ENCODE results near the gene SLC22A17.
A peak's percentile ranks its signal among the peaks of the same experiment; 100 is the strongest.

SLC22A17 gene

DNA sequence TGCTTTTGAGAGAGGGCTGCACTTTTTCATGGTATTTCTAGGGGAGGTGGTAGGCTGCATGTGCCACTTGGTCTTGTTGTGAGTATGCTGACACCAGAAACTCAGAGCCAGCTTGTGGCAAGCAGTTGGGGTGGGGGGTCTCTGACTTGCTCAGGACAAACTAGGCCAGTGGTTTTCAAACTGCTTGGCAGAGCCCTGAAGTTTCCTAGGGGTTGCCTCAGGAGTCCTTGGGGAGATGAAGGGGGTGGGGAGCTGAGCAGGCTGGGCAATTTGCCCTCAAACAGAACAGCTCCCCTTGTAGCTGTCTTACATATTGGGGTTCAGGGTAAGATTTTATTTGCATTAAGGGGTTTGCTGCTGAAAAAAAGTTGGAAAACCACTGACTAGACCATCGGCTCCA lies 42.1 kb downstream of the SLC22A17 start:
- Histone ChIP-seq H3K4me1 (ENCODE audit: control insufficient read depth, insufficient read depth, low read depth, low read length) (peaks cover 29% of the 10 kb centered on the region), H3K9ac (ENCODE audit: low read length) (peak overlapping the region; percentile 26), H3K14ac (ENCODE audit: low read length in 2 of 2) (no peak overlapping the region), H4K8ac (ENCODE audit: low read length) (no peak overlapping the region), H3K9me3 (ENCODE audit: control insufficient read depth, low read length) (no peaks in the 10 kb centered on the region), H2AFZ (ENCODE audit: low read depth, low read length) (no peak overlapping the region), H3K36me3 (ENCODE audit: control insufficient read depth in 1 of 2, insufficient read depth in 2 of 2, low read depth in 1 of 2, low read length in 2 of 2) (peaks cover 44 to 61% of the 10 kb centered on the region in 2 experiments), H3K79me1 (replicated peaks; ENCODE audit: low read length, poor library complexity, severe bottlenecking) (peaks cover 14% of the 10 kb centered on the region), H2BK12ac (ENCODE audit: low read length in 2 of 2) (no peak overlapping the region), H3K27me3 (ENCODE audit: control insufficient read depth in 1 of 2, insufficient read depth in 1 of 2, low read length in 2 of 2) (no peaks in the 10 kb centered on the region), H2BK15ac (ENCODE audit: low read depth, poor library complexity, severe bottlenecking) (no peak overlapping the region), H3K4me3 (ENCODE audit: insufficient read depth in 1 of 2, low read depth in 1 of 2, low read length in 2 of 2) (peak overlapping the region in 1 of 2 experiments; percentile 3), H3K18ac (ENCODE audit: low read depth in 1 of 2, low read length in 2 of 2) (no peak overlapping the region), H4K91ac (ENCODE audit: low read length) (no peak overlapping the region), H3K4ac (ENCODE audit: low read depth in 1 of 2, low read length in 2 of 2) (no peak overlapping the region), H3K23ac (ENCODE audit: low read length in 2 of 2) (no peak overlapping the region), H2BK5ac (ENCODE audit: low read depth, low read length, poor library complexity, severe bottlenecking) (no peak overlapping the region), H2AK5ac (ENCODE audit: low read length, severe bottlenecking) (no peak overlapping the region), H2BK120ac (ENCODE audit: low read depth, low read length) (no peak overlapping the region), H3K4me2 (ENCODE audit: low read length, poor library complexity, severe bottlenecking) (no peak overlapping the region), H3K27ac (ENCODE audit: low read length, poor library complexity, severe bottlenecking) (no peak overlapping the region)
- WGBS: 100% methylated on average over 1 of the region's 1 CpG
- no peak for DNase-seq

DNA sequence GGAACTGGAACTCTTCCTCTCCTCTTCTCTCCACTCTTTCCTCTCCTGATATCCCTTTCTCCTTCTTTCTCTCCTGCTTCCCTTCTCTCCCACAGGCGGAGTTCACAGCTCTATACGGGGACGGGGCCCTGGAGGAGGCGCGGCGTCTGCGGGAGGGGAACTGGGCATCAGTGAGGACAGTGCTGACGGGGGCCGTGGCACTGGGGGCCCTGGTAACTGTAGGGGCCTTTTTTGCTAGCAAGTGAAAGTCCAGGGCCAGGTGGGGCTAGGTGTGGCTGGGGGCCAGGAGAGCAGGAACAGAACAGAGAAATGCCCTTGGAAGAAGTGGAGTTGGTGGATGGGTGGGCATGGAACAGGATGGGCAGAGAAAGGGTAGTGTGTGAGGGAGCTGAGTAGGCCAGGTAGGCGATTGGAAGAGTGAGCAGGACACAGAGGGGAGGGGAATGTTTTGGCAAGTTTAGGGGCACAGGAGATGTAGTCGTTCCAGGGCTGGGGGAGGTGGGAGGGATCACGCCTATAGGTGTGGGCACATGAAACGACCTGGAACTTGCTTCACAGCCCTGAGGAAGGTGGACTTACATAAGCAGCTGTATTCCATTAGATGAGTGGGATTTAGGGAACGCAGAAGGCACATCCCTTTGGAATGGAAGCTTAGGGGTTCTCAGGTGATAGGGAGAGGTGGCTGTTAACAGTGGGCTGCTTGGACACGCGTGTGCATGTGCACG lies 43.8 kb downstream of the SLC22A17 start:
- no peak overlapping the region for H3K18ac ChIP-seq (ENCODE audit: low read depth in 1 of 2, low read length in 2 of 2)
- no peak overlapping the region for H2BK120ac ChIP-seq (ENCODE audit: low read depth, low read length)
- no peak overlapping the region for H4K8ac ChIP-seq (ENCODE audit: low read length)
- H3K79me1 ChIP-seq (replicated peaks; ENCODE audit: low read length, poor library complexity, severe bottlenecking): peaks cover 12% of the 10 kb centered on the region
- no peak overlapping the region for H2BK15ac ChIP-seq (ENCODE audit: low read depth, poor library complexity, severe bottlenecking)
- 94% methylated on average over 17 of the region's 17 CpGs for WGBS
- H3K14ac ChIP-seq (ENCODE audit: low read length in 2 of 2): peak overlapping the region in 1 of 2 experiments; percentile 53
- H3K9ac ChIP-seq (ENCODE audit: low read length): peak overlapping the region; percentile 91
- H3K23ac ChIP-seq (ENCODE audit: low read length in 2 of 2): peak overlapping the region in 1 of 2 experiments; percentile 41
- no peak overlapping the region for H2AFZ ChIP-seq (ENCODE audit: low read depth, low read length)
- no peaks in the 10 kb centered on the region for H3K27me3 ChIP-seq (ENCODE audit: control insufficient read depth in 1 of 2, insufficient read depth in 1 of 2, low read length in 2 of 2)
- no peak overlapping the region for H3K4ac ChIP-seq (ENCODE audit: low read depth in 1 of 2, low read length in 2 of 2)
- H3K4me2 ChIP-seq (ENCODE audit: low read length, poor library complexity, severe bottlenecking): peak overlapping the region; percentile 43
- H2BK5ac ChIP-seq (ENCODE audit: low read depth, low read length, poor library complexity, severe bottlenecking): no peak overlapping the region
- peak overlapping the region in 1 of 2 experiments; percentile 86 for H3K4me3 ChIP-seq (ENCODE audit: insufficient read depth in 1 of 2, low read depth in 1 of 2, low read length in 2 of 2)
- H4K91ac ChIP-seq (ENCODE audit: low read length): no peak overlapping the region
- H3K27ac ChIP-seq (ENCODE audit: low read length, poor library complexity, severe bottlenecking): no peak overlapping the region
- no peaks in the 10 kb centered on the region for H3K9me3 ChIP-seq (ENCODE audit: control insufficient read depth, low read length)
- peak overlapping the region in 1 of 2 experiments; percentile 26 for H2BK12ac ChIP-seq (ENCODE audit: low read length in 2 of 2)
- H2AK5ac ChIP-seq (ENCODE audit: low read length, severe bottlenecking): no peak overlapping the region
- H3K4me1 ChIP-seq (ENCODE audit: control insufficient read depth, insufficient read depth, low read depth, low read length): peaks cover 29% of the 10 kb centered on the region
- DNase-seq: no peak
- peaks cover 43 to 53% of the 10 kb centered on the region in 2 experiments for H3K36me3 ChIP-seq (ENCODE audit: control insufficient read depth in 1 of 2, insufficient read depth in 2 of 2, low read depth in 1 of 2, low read length in 2 of 2)

DNA sequence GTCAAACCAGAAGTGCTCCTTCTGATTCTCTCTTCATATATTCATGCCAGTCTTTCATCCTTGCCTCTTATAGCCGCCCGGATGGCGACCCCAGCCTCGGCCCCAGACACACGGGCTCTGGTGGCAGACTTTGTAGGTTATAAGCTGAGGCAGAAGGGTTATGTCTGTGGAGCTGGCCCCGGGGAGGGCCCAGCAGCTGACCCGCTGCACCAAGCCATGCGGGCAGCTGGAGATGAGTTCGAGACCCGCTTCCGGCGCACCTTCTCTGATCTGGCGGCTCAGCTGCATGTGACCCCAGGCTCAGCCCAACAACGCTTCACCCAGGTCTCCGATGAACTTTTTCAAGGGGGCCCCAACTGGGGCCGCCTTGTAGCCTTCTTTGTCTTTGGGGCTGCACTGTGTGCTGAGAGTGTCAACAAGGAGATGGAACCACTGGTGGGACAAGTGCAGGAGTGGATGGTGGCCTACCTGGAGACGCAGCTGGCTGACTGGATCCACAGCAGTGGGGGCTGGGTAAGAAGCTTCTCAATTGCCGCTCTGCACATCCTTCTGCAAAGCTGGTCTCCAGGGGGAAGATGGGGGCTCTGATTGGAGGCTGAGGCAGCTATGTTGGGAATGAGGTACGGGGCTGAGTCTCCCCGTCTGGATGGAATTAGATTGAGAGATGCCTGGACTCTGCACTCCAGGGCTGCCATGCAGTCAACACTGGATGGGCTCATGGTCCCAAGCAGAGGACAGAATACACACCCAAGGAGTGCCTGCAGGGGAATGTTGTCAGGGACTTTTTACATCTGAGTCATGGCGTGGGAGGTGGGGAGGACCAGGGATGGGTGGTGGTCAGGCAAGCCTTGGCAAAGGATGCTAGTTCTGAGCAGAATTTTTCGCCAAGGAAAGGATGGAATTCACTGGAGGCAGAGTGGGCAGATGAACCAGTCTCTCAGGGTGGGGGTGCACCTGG lies 44.7 kb downstream of the SLC22A17 start:
- Histone ChIP-seq H3K27ac (ENCODE audit: low read length, poor library complexity, severe bottlenecking) (no peak overlapping the region), H3K14ac (ENCODE audit: low read length in 2 of 2) (no peak overlapping the region), H4K8ac (ENCODE audit: low read length) (no peak overlapping the region), H3K79me1 (replicated peaks; ENCODE audit: low read length, poor library complexity, severe bottlenecking) (peaks cover 14% of the 10 kb centered on the region), H2BK120ac (ENCODE audit: low read depth, low read length) (no peak overlapping the region), H3K4me2 (ENCODE audit: low read length, poor library complexity, severe bottlenecking) (peak overlapping the region; percentile 88), H3K23ac (ENCODE audit: low read length in 2 of 2) (peak overlapping the region in 1 of 2 experiments; percentile 24), H3K18ac (ENCODE audit: low read depth in 1 of 2, low read length in 2 of 2) (no peak overlapping the region), H3K27me3 (ENCODE audit: control insufficient read depth in 1 of 2, insufficient read depth in 1 of 2, low read length in 2 of 2) (no peaks in the 10 kb centered on the region), H2BK12ac (ENCODE audit: low read length in 2 of 2) (no peak overlapping the region), H3K4me3 (ENCODE audit: insufficient read depth in 1 of 2, low read depth in 1 of 2, low read length in 2 of 2) (peak overlapping the region in 1 of 2 experiments; percentile 86), H3K4ac (ENCODE audit: low read depth in 1 of 2, low read length in 2 of 2) (peak overlapping the region in 1 of 2 experiments; percentile 53), H4K91ac (ENCODE audit: low read length) (no peak overlapping the region), H3K9me3 (ENCODE audit: control insufficient read depth, low read length) (no peaks in the 10 kb centered on the region), H3K4me1 (ENCODE audit: control insufficient read depth, insufficient read depth, low read depth, low read length) (peaks cover 31% of the 10 kb centered on the region), H3K36me3 (ENCODE audit: control insufficient read depth in 1 of 2, insufficient read depth in 2 of 2, low read depth in 1 of 2, low read length in 2 of 2) (peaks cover 41 to 48% of the 10 kb centered on the region in 2 experiments), H2BK15ac (ENCODE audit: low read depth, poor library complexity, severe bottlenecking) (no peak overlapping the region), H2AK5ac (ENCODE audit: low read length, severe bottlenecking) (peak overlapping the region; percentile 59), H3K9ac (ENCODE audit: low read length) (peak overlapping the region; percentile 91), H2BK5ac (ENCODE audit: low read depth, low read length, poor library complexity, severe bottlenecking) (no peak overlapping the region), H2AFZ (ENCODE audit: low read depth, low read length) (no peak overlapping the region)
- DNase-seq: no peak
- 97% methylated on average over 22 of the region's 22 CpGs for WGBS

DNA sequence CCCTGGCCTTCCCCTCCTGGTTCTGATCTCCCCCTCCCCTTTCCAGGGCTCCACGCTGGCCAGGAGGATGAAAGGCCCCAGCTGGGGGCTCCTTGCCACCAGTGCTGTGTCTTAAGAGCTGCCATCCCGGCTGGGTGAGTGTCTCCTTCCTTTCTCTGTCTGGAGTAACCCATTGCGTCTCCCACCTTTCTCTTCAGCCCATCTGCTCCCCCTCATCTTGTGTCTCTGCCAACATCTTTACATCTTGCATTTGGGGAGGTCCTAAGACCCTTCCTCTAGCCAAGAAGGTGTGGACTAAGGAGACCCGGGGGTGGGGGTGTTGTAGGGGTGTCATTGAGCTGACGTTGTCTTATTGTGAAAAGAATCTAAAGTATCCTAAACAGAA lies 45.5 kb downstream of the SLC22A17 start:
- H3K23ac ChIP-seq (ENCODE audit: low read length in 2 of 2): no peak overlapping the region
- DNase-seq: no peak
- peak overlapping the region in 1 of 2 experiments; percentile 61 for H3K14ac ChIP-seq (ENCODE audit: low read length in 2 of 2)
- peak overlapping the region; percentile 67 to 86 for H3K4me3 ChIP-seq (ENCODE audit: insufficient read depth in 1 of 2, low read depth in 1 of 2, low read length in 2 of 2)
- peak overlapping the region; percentile 33 for H2BK5ac ChIP-seq (ENCODE audit: low read depth, low read length, poor library complexity, severe bottlenecking)
- no peaks in the 10 kb centered on the region for H3K27me3 ChIP-seq (ENCODE audit: control insufficient read depth in 1 of 2, insufficient read depth in 1 of 2, low read length in 2 of 2)
- H4K91ac ChIP-seq (ENCODE audit: low read length): peak overlapping the region; percentile 81
- H3K4ac ChIP-seq (ENCODE audit: low read depth in 1 of 2, low read length in 2 of 2): peak overlapping the region; percentile 80 to 99
- peak overlapping the region; percentile 75 for H3K27ac ChIP-seq (ENCODE audit: low read length, poor library complexity, severe bottlenecking)
- H2AK5ac ChIP-seq (ENCODE audit: low read length, severe bottlenecking): peak overlapping the region; percentile 73
- H2BK12ac ChIP-seq (ENCODE audit: low read length in 2 of 2): peak overlapping the region in 1 of 2 experiments; percentile 45
- H3K9me3 ChIP-seq (ENCODE audit: control insufficient read depth, low read length): no peaks in the 10 kb centered on the region
- peaks cover 38 to 41% of the 10 kb centered on the region in 2 experiments for H3K36me3 ChIP-seq (ENCODE audit: control insufficient read depth in 1 of 2, insufficient read depth in 2 of 2, low read depth in 1 of 2, low read length in 2 of 2)
- peaks cover 35% of the 10 kb centered on the region for H3K4me1 ChIP-seq (ENCODE audit: control insufficient read depth, insufficient read depth, low read depth, low read length)
- H3K9ac ChIP-seq (ENCODE audit: low read length): peak overlapping the region; percentile 91
- H3K4me2 ChIP-seq (ENCODE audit: low read length, poor library complexity, severe bottlenecking): peak overlapping the region; percentile 88
- peaks cover 14% of the 10 kb centered on the region for H3K79me1 ChIP-seq (replicated peaks; ENCODE audit: low read length, poor library complexity, severe bottlenecking)
- peak overlapping the region; percentile 19 for H2BK15ac ChIP-seq (ENCODE audit: low read depth, poor library complexity, severe bottlenecking)
- peak overlapping the region; percentile 67 for H2AFZ ChIP-seq (ENCODE audit: low read depth, low read length)
- H2BK120ac ChIP-seq (ENCODE audit: low read depth, low read length): peak overlapping the region; percentile 37
- 0% methylated on average over 2 of the region's 5 CpGs for WGBS
- peak overlapping the region; percentile 23 to 75 for H3K18ac ChIP-seq (ENCODE audit: low read depth in 1 of 2, low read length in 2 of 2)
- H4K8ac ChIP-seq (ENCODE audit: low read length): peak overlapping the region; percentile 77

Measured in mesenchymal stem cell (in vitro differentiated cells and primary cell).